Activated CD4-positive, CD25-positive, alpha-beta regulatory T cell treated with anti-CD3 and anti-CD28 coated beads, Interleukin-2, amount 50 U/mL, for 16 hours (primary cell): Measurements from ENCODE around the gene RAD51B.

Experiments
- DNase-seq: peaks from one replicate; pipeline ENCODE4 v3.0.0-alpha.2; 2020; ENCODE audit warnings: low read depth, low spot score

RAD51B gene

GRCh38 chr14:68547305-68548193 is 728.0 kb downstream of the RAD51B start:
- DNase-seq: no peak

GRCh38 chr14:68548194-68549076 is 728.9 kb downstream of the RAD51B start:
- DNase-seq: no peak

- DNase-seq: no peak
These were observed 730.7 kb downstream of the RAD51B start for GRCh38 chr14:68550338-68550715.

GRCh38 chr14:68551045-68551683 is 731.6 kb downstream of the RAD51B start:
- no peak for DNase-seq

- no peak for DNase-seq
These were observed 732.5 kb downstream of the RAD51B start for GRCh38 chr14:68552075-68552474.

GRCh38 chr14:68552602-68553001 is 733.0 kb downstream of the RAD51B start:
- no peak for DNase-seq

GRCh38 chr14:68553311-68553710 is 733.7 kb downstream of the RAD51B start:
- no peak for DNase-seq

GRCh38 chr14:68554231-68554630 is 734.7 kb downstream of the RAD51B start:
- no peak for DNase-seq

- no peak for DNase-seq
These were observed 736.7 kb downstream of the RAD51B start for GRCh38 chr14:68556253-68556652.

- no peak for DNase-seq
These were observed 738.1 kb downstream of the RAD51B start for GRCh38 chr14:68557648-68558047.

GRCh38 chr14:68558096-68558495 is 738.5 kb downstream of the RAD51B start:
- no peak for DNase-seq

- DNase-seq: no peak
These were observed 740.4 kb downstream of the RAD51B start for GRCh38 chr14:68559949-68560348.

- DNase-seq: no peak
These were observed 742.0 kb downstream of the RAD51B start for GRCh38 chr14:68561531-68562007.

GRCh38 chr14:68562911-68563250 is 743.3 kb downstream of the RAD51B start:
- DNase-seq: no peak

GRCh38 chr14:68563251-68564131 is 743.9 kb downstream of the RAD51B start:
- DNase-seq: no peak

GRCh38 chr14:68564191-68564825 is 744.7 kb downstream of the RAD51B start:
- no peak for DNase-seq

- no peak for DNase-seq
These were observed 745.5 kb downstream of the RAD51B start for GRCh38 chr14:68564826-68565759.

- no peak for DNase-seq
These were observed 746.5 kb downstream of the RAD51B start for GRCh38 chr14:68566075-68566474.
